MG63 (cell line): Measurements from ENCODE around the gene ZSWIM1. TPM values are rescaled to one million over a fixed set of nuclear protein-coding genes. Genes with fewer than 3 reads are reported as not detected.

ENCODE experiments used
- DNase-seq: peaks from one replicate; pipeline ENCODE4 v3.0.0-alpha.2; 2020
- H3K27me3 ChIP-seq: fragments of 250-450 bp; sonication (Bioruptor Pico); 2 replicates; pipeline ENCODE4 v1.5.1; 2020; ENCODE audit warnings: mild to moderate bottlenecking, moderate library complexity
- H3K36me3 ChIP-seq: fragments of 250-450 bp; sonication (Bioruptor Pico); 2 replicates; pipeline ENCODE4 v1.5.1; 2020; ENCODE audit warnings: mild to moderate bottlenecking, moderate library complexity
- H3K4me3 ChIP-seq: fragments of 250-450 bp; sonication (Bioruptor Pico); 2 replicates; pipeline ENCODE4 v1.5.1; 2020; ENCODE audit warnings: mild to moderate bottlenecking, moderate library complexity
- H3K9me3 ChIP-seq: fragments of 250-450 bp; sonication (Bioruptor Pico); 2 replicates; pipeline ENCODE4 v1.5.1; 2020; ENCODE audit warnings: mild to moderate bottlenecking, moderate library complexity
- total RNA-seq: library from RNA; depleted of rRNA; stranded (reverse); fragments of >200 nt; shearing (Covaris generic); gene quantifications from 2 replicates; pipeline ENCODE4 v1.2.3, GENCODE V29; 2014; ENCODE audit warnings: low replicate concordance

Gene ZSWIM1
- total RNA-seq, 1 experiment from 2014 or later, result 8.5 TPM

- Histone ChIP-seq H3K36me3 (peaks cover 40% of the 10 kb centered on the region), H3K9me3 (no peaks in the 10 kb centered on the region), H3K27me3 (no peaks in the 10 kb centered on the region), H3K4me3 (peak overlapping the region; percentile 56)
- peak; percentile 99 for DNase-seq
Measured at GRCh38 chr20:45910670-45911485, 29.9 kb downstream of the ZSWIM1 start.

GRCh38 chr20:45911486-45912343 is 30.7 kb downstream of the ZSWIM1 start, which contains the start of gene PLTP:
PLTP (minus strand) TSS chr20:45912155; CDS start chr20:45911452, 703 bp downstream.
- DNase-seq, result peak; percentile 76
- H3K9me3 ChIP-seq, result no peaks in the 10 kb centered on the region

GRCh38 chr20:45912344-45912682 is 31.3 kb downstream of the ZSWIM1 start:
- H3K4me3 ChIP-seq, result peak overlapping the region; percentile 56

More at GRCh38 chr20:45911486-45912343, 30.7 kb downstream of the ZSWIM1 start, which contains the start of gene PLTP:
- peaks cover 34% of the 10 kb centered on the region for H3K36me3 ChIP-seq
- H3K27me3 ChIP-seq, result no peaks in the 10 kb centered on the region
- H3K4me3 ChIP-seq, result peak within 1 kb of the TSS; percentile 56

GRCh38 chr20:45913116-45913515 is 32.1 kb downstream of the ZSWIM1 start:
- Histone ChIP-seq H3K9me3 (no peaks in the 10 kb centered on the region), H3K36me3 (peaks cover 24% of the 10 kb centered on the region), H3K4me3 (no peak overlapping the region), H3K27me3 (no peaks in the 10 kb centered on the region)
- no peak for DNase-seq

More at GRCh38 chr20:45912344-45912682, 31.3 kb downstream of the ZSWIM1 start:
- no peaks in the 10 kb centered on the region for H3K27me3 ChIP-seq
- DNase-seq, result no peak
- H3K9me3 ChIP-seq, result no peaks in the 10 kb centered on the region
- H3K36me3 ChIP-seq, result peaks cover 32% of the 10 kb centered on the region

- peak; percentile 59 for DNase-seq
- no peaks in the 10 kb centered on the region for H3K36me3 ChIP-seq
Measured at GRCh38 chr20:45917790-45918141, 36.7 kb downstream of the ZSWIM1 start.

GRCh38 chr20:45918182-45918737 is 37.2 kb downstream of the ZSWIM1 start:
- H3K36me3 ChIP-seq, result no peaks in the 10 kb centered on the region
- no peaks in the 10 kb centered on the region for H3K9me3 ChIP-seq
- H3K27me3 ChIP-seq, result no peaks in the 10 kb centered on the region
- no peak overlapping the region for H3K4me3 ChIP-seq
- no peak for DNase-seq

More at GRCh38 chr20:45917790-45918141, 36.7 kb downstream of the ZSWIM1 start:
- no peaks in the 10 kb centered on the region for H3K9me3 ChIP-seq
- no peak overlapping the region for H3K4me3 ChIP-seq
- H3K27me3 ChIP-seq, result no peaks in the 10 kb centered on the region

GRCh38 chr20:45918779-45919537 is 37.9 kb downstream of the ZSWIM1 start:
- Histone ChIP-seq H3K4me3 (no peak overlapping the region), H3K36me3 (no peaks in the 10 kb centered on the region), H3K9me3 (no peaks in the 10 kb centered on the region), H3K27me3 (no peaks in the 10 kb centered on the region)
- DNase-seq, result no peak

GRCh38 chr20:45919542-45920399 is 38.7 kb downstream of the ZSWIM1 start:
- Histone ChIP-seq H3K4me3 (no peak overlapping the region), H3K36me3 (no peaks in the 10 kb centered on the region), H3K27me3 (no peaks in the 10 kb centered on the region), H3K9me3 (no peaks in the 10 kb centered on the region)
- peak; percentile 19 for DNase-seq

- Histone ChIP-seq H3K27me3 (no peaks in the 10 kb centered on the region), H3K9me3 (no peaks in the 10 kb centered on the region), H3K4me3 (no peak overlapping the region), H3K36me3 (no peaks in the 10 kb centered on the region)
- DNase-seq, result no peak
Measured at GRCh38 chr20:45920462-45921336, 39.7 kb downstream of the ZSWIM1 start.

GRCh38 chr20:45921337-45922189 is 40.5 kb downstream of the ZSWIM1 start:
- no peaks in the 10 kb centered on the region for H3K9me3 ChIP-seq
- no peak overlapping the region for H3K4me3 ChIP-seq
- no peak for DNase-seq
- no peaks in the 10 kb centered on the region for H3K36me3 ChIP-seq
- H3K27me3 ChIP-seq, result no peaks in the 10 kb centered on the region

- H3K4me3 ChIP-seq, result no peak overlapping the region
- no peak for DNase-seq
Measured at GRCh38 chr20:45924391-45925261, 43.6 kb downstream of the ZSWIM1 start.

GRCh38 chr20:45925821-45926506 is 44.9 kb downstream of the ZSWIM1 start:
- Histone ChIP-seq H3K36me3 (no peaks in the 10 kb centered on the region), H3K4me3 (no peak overlapping the region), H3K27me3 (no peaks in the 10 kb centered on the region), H3K9me3 (no peaks in the 10 kb centered on the region)
- DNase-seq, result no peak

More at GRCh38 chr20:45924391-45925261, 43.6 kb downstream of the ZSWIM1 start:
- Histone ChIP-seq H3K9me3 (no peaks in the 10 kb centered on the region), H3K36me3 (no peaks in the 10 kb centered on the region), H3K27me3 (no peaks in the 10 kb centered on the region)

- Histone ChIP-seq H3K4me3 (no peak overlapping the region), H3K27me3 (no peaks in the 10 kb centered on the region), H3K9me3 (no peaks in the 10 kb centered on the region), H3K36me3 (no peaks in the 10 kb centered on the region)
- no peak for DNase-seq
Measured at GRCh38 chr20:45926731-45927070, 45.7 kb downstream of the ZSWIM1 start.
